B cell (primary cell): Measurements from ENCODE around the gene MRPL22. TPM values are rescaled to one million over a fixed set of nuclear protein-coding genes. Genes with fewer than 3 reads are reported as not detected.

Experiments
- ATAC-seq: fragments of 200-7000 bp; cut with Tn5 transposase; one replicate; pipeline ENCODE4 v1.10.0; 2021; ENCODE audit warnings: low read depth, mild to moderate bottlenecking, moderate number of reproducible peaks, moderate library complexity
- CTCF ChIA-PET: fragments of 350-600 bp; sonication (Branson Sonifier 250); formaldehyde crosslinking; loops from one replicate; lab custom pipeline; 2021; ENCODE audit warnings: antibody characterized with exemption, inconsistent platforms; lab: Charles Lee
- POLR2A ChIA-PET: fragments of 350-600 bp; sonication (Branson Sonifier 250); formaldehyde crosslinking; loops from one replicate; lab custom pipeline; 2021; ENCODE audit warnings: antibody characterized with exemption; lab: Charles Lee
- DNase-seq: peaks from one replicate; pipeline ENCODE4 v3.0.0; 2013
- H2AFZ ChIP-seq: 2 replicates; pipeline ENCODE4 v1.6.1; 2012; ENCODE audit warnings: mild to moderate bottlenecking, low read depth, low read length; ENCODE audit not compliant: insufficient read depth, poor library complexity, severe bottlenecking
- H3K27ac ChIP-seq, 2 donors: 1 replicate in 1 of 2; 2 replicates in 1 of 2; pipeline ENCODE4 v1.5.1; 2012 to 2013; ENCODE audit warnings: low read length in 2 of 2, mild to moderate bottlenecking in 2 of 2, moderate library complexity in 1 of 2
- H3K27me3 ChIP-seq, 4 experiments: fragments of 200-600 bp in 1 of 4; sonication (generic) in 1 of 4; replicated peaks in 1 of 4; 1 replicate in 2 of 4; 2 replicates in 2 of 4; pipeline versions ENCODE4 v1.6.1 to v1.7.0; 2013 to 2016; ENCODE audit warnings: low read length in 3 of 4, mild to moderate bottlenecking in 2 of 4, mixed read lengths in 1 of 4, moderate library complexity in 1 of 4; ENCODE audit not compliant: insufficient read depth in 4 of 4, control insufficient read depth in 3 of 4; ENCODE audit errors: control extremely low read depth in 1 of 4
- H3K36me3 ChIP-seq, 2 experiments: replicated peaks in 1 of 2; 1 replicate in 1 of 2; 2 replicates in 1 of 2; pipeline versions ENCODE4 v1.6.1 to v1.7.1; 2013; ENCODE audit warnings: low read length in 1 of 2; ENCODE audit not compliant: insufficient read depth in 2 of 2, control insufficient read depth in 1 of 2; ENCODE audit errors: control extremely low read depth in 1 of 2, extremely low read depth in 1 of 2
- H3K4me1 ChIP-seq, 2 donors: fragments of 200-600 bp in 1 of 2; sonication (generic) in 1 of 2; 1 replicate in 1 of 2; 2 replicates in 1 of 2; pipeline versions ENCODE4 v1.5.1 to v1.6.1; 2013 to 2017; ENCODE audit warnings: low read length in 2 of 2; ENCODE audit not compliant: control insufficient read depth in 2 of 2, insufficient read depth in 2 of 2
- H3K4me2 ChIP-seq: replicated peaks from 2 replicates; pipeline ENCODE3; 2012; ENCODE audit warnings: mild to moderate bottlenecking, low read depth, low read length; ENCODE audit not compliant: poor library complexity, severe bottlenecking
- H3K4me3 ChIP-seq, 5 experiments: fragments of 200-600 bp in 1 of 5; sonication (generic) in 1 of 5; 1 replicate in 3 of 5; 2 replicates in 2 of 5; pipeline versions ENCODE4 v1.5.1 to v1.7.0; 2011 to 2016; ENCODE audit warnings: low read length in 4 of 5, mild to moderate bottlenecking in 4 of 5, low read depth in 2 of 5, control low read depth in 1 of 5, moderate library complexity in 1 of 5; ENCODE audit not compliant: insufficient read depth in 1 of 5; ENCODE audit errors: control extremely low read depth in 1 of 5, extremely low read depth in 1 of 5
- H3K79me2 ChIP-seq: fragments of 200-600 bp; sonication (generic); one replicate; pipeline ENCODE4 v1.6.0; 2016; ENCODE audit warnings: low read length; ENCODE audit not compliant: control insufficient read depth, insufficient read depth
- H3K9ac ChIP-seq: fragments of 200-600 bp; sonication (generic); 2 replicates; pipeline ENCODE4 v1.6.1; 2017; ENCODE audit warnings: mild to moderate bottlenecking, low read length, moderate library complexity
- H3K9me3 ChIP-seq, 3 donors: one replicate each; pipeline versions ENCODE4 v1.6.1 to v1.7.1; 2013; ENCODE audit warnings: low read length in 2 of 3; ENCODE audit not compliant: control insufficient read depth in 2 of 3, insufficient read depth in 1 of 3; ENCODE audit errors: control extremely low read depth in 1 of 3
- H4K20me1 ChIP-seq: 2 replicates; pipeline ENCODE4 v1.6.0; 2012; ENCODE audit warnings: mild to moderate bottlenecking, low read length; ENCODE audit not compliant: insufficient read depth, control insufficient read depth, poor library complexity, severe bottlenecking
- H3K27ac Mint-ChIP-seq: one replicate; pipeline ENCODE4 v1.8.0; 2021; ENCODE audit warnings: mixed read lengths
- H3K27me3 Mint-ChIP-seq: one replicate; pipeline ENCODE4 v1.8.0; 2021; ENCODE audit warnings: mixed read lengths
- H3K4me1 Mint-ChIP-seq: one replicate; pipeline ENCODE4 v1.8.0; 2021; ENCODE audit warnings: mixed read lengths
- H3K4me3 Mint-ChIP-seq: one replicate; pipeline ENCODE4 v1.8.0; 2021; ENCODE audit warnings: mixed read lengths
- H3K9me3 Mint-ChIP-seq: one replicate; pipeline ENCODE4 v1.8.0; 2022; ENCODE audit warnings: mixed read lengths; ENCODE audit not compliant: insufficient read depth
- CTCF ChIP-seq: fragments of 200-600 bp; IDR thresholded peaks from one replicate; pipeline ENCODE4 v1.8.0; 2022; ENCODE audit warnings: antibody characterized with exemption, mild to moderate bottlenecking
- EZH2 ChIP-seq: IDR thresholded peaks from 2 replicates; pipeline ENCODE4 v1.6.1; 2012; ENCODE audit warnings: borderline replicate concordance, low read depth, mild to moderate bottlenecking, moderate library complexity, low read length; ENCODE audit not compliant: insufficient read depth, poor library complexity, severe bottlenecking
- WGBS: methylation state at CpG from one replicate; pipeline ENCODE4 v1.1.5; 2013; ENCODE audit warnings: missing lambda C conversion rate; ENCODE audit not compliant: insufficient coverage; 5-methylcytosine and 5-hydroxymethylcytosine counted together
- intact Hi-C: fragments of 100-400 bp; cut with micrococcal nuclease; formaldehyde crosslinking; loops from one replicate; pipeline ENCODE4 v1.10.0; 2022
- polyA plus RNA-seq: library from polyadenylated mRNA; depleted of rRNA; stranded (reverse); fragments of >200 nt; gene quantifications from 2 replicates; pipeline ENCODE4 v1.2.3, GENCODE V29; 2012
- total RNA-seq, 2 donors: library from RNA; stranded (reverse); fragments of 120-200 nt in 1 of 2; gene quantifications; 1 replicate in 1 of 2; 2 replicates in 1 of 2; pipeline versions ENCODE4 v1.2.3 to v1.2.4, GENCODE V29; 2013 to 2022

MRPL22 gene
- total and polyA plus RNA-seq, 2 donors (not counting 1 experiment from before 2014, with no cell fraction given), result 18.8 to 21.4 TPM

GRCh38 chr5:155013526-155013925 lies 72.7 kb downstream of the MRPL22 start, which contains the start of gene KIF4B:
Gene KIF4B, plus strand, starts transcription at chr5:155013755. Its CDS starts 105 bp downstream, at chr5:155013860.
- H3K27me3 Mint-ChIP-seq, result peaks cover 21% of the 10 kb centered on the region
- Histone ChIP-seq H3K4me3 (no peak within 1 kb of the TSS), H4K20me1 (no peaks in the 10 kb centered on the region), H3K4me1 (no peaks in the 10 kb centered on the region), H3K27ac (no peak within 1 kb of the TSS), H3K9ac (no peak within 1 kb of the TSS), H2AFZ (no peak within 1 kb of the TSS), H3K4me2 (no peak within 1 kb of the TSS), H3K79me2 (no peaks in the 10 kb centered on the region), H3K9me3 (peaks cover 0 to 9% (median 0%) of the 10 kb centered on the region in 3 donors), H3K36me3 (no peaks in the 10 kb centered on the region), H3K27me3 (no peaks in the 10 kb centered on the region)
- H3K9me3 Mint-ChIP-seq, result no peaks in the 10 kb centered on the region
- CTCF ChIA-PET, result no interaction called here
- no peak for ATAC-seq
- no peak within 1 kb of the TSS for H3K27ac Mint-ChIP-seq
- no peaks in the 10 kb centered on the region for H3K4me1 Mint-ChIP-seq
- intact Hi-C loops, result no loop called here
- H3K4me3 Mint-ChIP-seq, result no peak within 1 kb of the TSS
- TF ChIP-seq EZH2, result no peak
- no peak for TF ChIP-seq CTCF
- POLR2A ChIA-PET, result interaction anchor here (0.6 kb wide), 1 partner anchor 74 kb away, joined by 5 read pairs; no protein-coding TSS in a partner anchor
- DNase-seq, result no peak
- whole genome bisulfite sequencing, result 87% methylated on average over 10 of the region's 21 CpGs

- CTCF ChIA-PET, result no interaction called here
- H4K20me1 ChIP-seq, result no peaks in the 10 kb centered on the region
- H3K27me3 ChIP-seq, result no peaks in the 10 kb centered on the region
- Mint-ChIP-seq H3K27ac (no peak overlapping the region), H3K9me3 (no peaks in the 10 kb centered on the region), H3K4me3 (no peak overlapping the region), H3K4me1 (no peaks in the 10 kb centered on the region), H3K27me3 (peaks cover 21% of the 10 kb centered on the region)
- H3K4me2 ChIP-seq, result no peak overlapping the region
- no peak overlapping the region for H3K9ac ChIP-seq
- ATAC-seq, result no peak
- no peak for DNase-seq
- H3K27ac ChIP-seq, result no peak overlapping the region
- POLR2A ChIA-PET, result no interaction called here
- no peak overlapping the region for H3K4me3 ChIP-seq
- no peak for TF ChIP-seq CTCF
- no peak for TF ChIP-seq EZH2
- peaks cover 0 to 5% (median 0%) of the 10 kb centered on the region in 3 donors for H3K9me3 ChIP-seq
- intact Hi-C loops, result no loop called here
- H2AFZ ChIP-seq, result no peak overlapping the region
- no peaks in the 10 kb centered on the region for H3K36me3 ChIP-seq
- no peaks in the 10 kb centered on the region for H3K4me1 ChIP-seq
- no peaks in the 10 kb centered on the region for H3K79me2 ChIP-seq
- WGBS, result 100% methylated on average over 2 of the region's 6 CpGs
Measured at GRCh38 chr5:155015239-155015638, 74.4 kb downstream of the MRPL22 start.
